ENCODE results near the gene SOST.

GRCh38 chr17:43757171-43757660, 1.4 kb downstream of the SOST start:
- TF ChIP-seq CTCF (conservative IDR thresholded peaks at IDR 0.05 in 1 of 2, IDR thresholded peaks at IDR 0.05 in 1 of 2; ENCODE audit: low read depth in 1 of 2, low read length in 2 of 2) (no peak), EZH2 (IDR thresholded peaks at IDR 0.05; ENCODE audit: low read length, missing control alignments) (no peak)

Measured in fibroblast of lung (primary cell).